Suprapubic skin (tissue), 4 donors: Measurements from ENCODE around the gene COX4I1. TPM values are rescaled to one million over a fixed set of nuclear protein-coding genes. Genes with fewer than 3 reads are reported as not detected.

Experiments used
- DNase-seq, 2 donors: peaks; one replicate each; pipeline ENCODE4 v3.0.0-alpha.2; 2019; ENCODE audit warnings: low spot score in 2 of 2
- H3K27ac ChIP-seq: fragments of 200-600 bp; sonication (generic); one replicate; pipeline ENCODE4 v1.5.1; 2019
- H3K27me3 ChIP-seq: fragments of 200-600 bp; sonication (generic); one replicate; pipeline ENCODE4 v1.5.1; 2019
- H3K36me3 ChIP-seq: fragments of 200-600 bp; sonication (generic); one replicate; pipeline ENCODE4 v1.5.1; 2019
- H3K4me1 ChIP-seq: fragments of 200-600 bp; sonication (generic); one replicate; pipeline ENCODE4 v1.5.1; 2019
- H3K4me3 ChIP-seq: fragments of 200-600 bp; sonication (generic); one replicate; pipeline ENCODE4 v1.5.1; 2019; ENCODE audit warnings: mild to moderate bottlenecking
- H3K9me3 ChIP-seq: fragments of 200-600 bp; sonication (generic); one replicate; pipeline ENCODE4 v1.5.1; 2019
- EP300 ChIP-seq: sonication (generic); formaldehyde crosslinking; IDR thresholded peaks from one replicate; pipeline ENCODE4 v1.6.1; 2017; ENCODE audit warnings: antibody characterized with exemption
- POLR2A ChIP-seq, 2 donors: fragments of 450-650 bp; IDR thresholded peaks; one replicate each; pipeline ENCODE4 v1.6.1; 2017; ENCODE audit warnings: antibody characterized with exemption in 2 of 2, mild to moderate bottlenecking in 2 of 2, moderate library complexity in 2 of 2
- POLR2AphosphoS5 ChIP-seq, 3 donors: sonication (generic); formaldehyde crosslinking; IDR thresholded peaks; one replicate each; pipeline ENCODE4 v1.6.1; 2017; ENCODE audit warnings: antibody characterized with exemption in 3 of 3
- WGBS: methylation state at CpG from one replicate; pipeline ENCODE4 v1.1.5; 2018; 5-methylcytosine and 5-hydroxymethylcytosine counted together
- total RNA-seq, 4 donors: library from RNA; depleted of rRNA; stranded (reverse); fragments of >200 nt; gene quantifications; one replicate each; pipeline ENCODE4 v1.1.0, GENCODE V29; 2016
- TF ChIP-seq, protein P1 (sequence below), 2 donors: fragments of 200-600 bp in 1 of 2; fragments of 450-650 bp in 1 of 2; sonication (generic) in 1 of 2; IDR thresholded peaks; one replicate each; pipeline ENCODE4 v1.5.1; 2016 to 2019; ENCODE audit warnings: antibody characterized with exemption in 2 of 2, mild to moderate bottlenecking in 1 of 2, moderate library complexity in 1 of 2

The COX4I1 gene
- total RNA-seq, 4 donors from 2014 or later, result 369 to 505 (median 459) TPM

DNA sequence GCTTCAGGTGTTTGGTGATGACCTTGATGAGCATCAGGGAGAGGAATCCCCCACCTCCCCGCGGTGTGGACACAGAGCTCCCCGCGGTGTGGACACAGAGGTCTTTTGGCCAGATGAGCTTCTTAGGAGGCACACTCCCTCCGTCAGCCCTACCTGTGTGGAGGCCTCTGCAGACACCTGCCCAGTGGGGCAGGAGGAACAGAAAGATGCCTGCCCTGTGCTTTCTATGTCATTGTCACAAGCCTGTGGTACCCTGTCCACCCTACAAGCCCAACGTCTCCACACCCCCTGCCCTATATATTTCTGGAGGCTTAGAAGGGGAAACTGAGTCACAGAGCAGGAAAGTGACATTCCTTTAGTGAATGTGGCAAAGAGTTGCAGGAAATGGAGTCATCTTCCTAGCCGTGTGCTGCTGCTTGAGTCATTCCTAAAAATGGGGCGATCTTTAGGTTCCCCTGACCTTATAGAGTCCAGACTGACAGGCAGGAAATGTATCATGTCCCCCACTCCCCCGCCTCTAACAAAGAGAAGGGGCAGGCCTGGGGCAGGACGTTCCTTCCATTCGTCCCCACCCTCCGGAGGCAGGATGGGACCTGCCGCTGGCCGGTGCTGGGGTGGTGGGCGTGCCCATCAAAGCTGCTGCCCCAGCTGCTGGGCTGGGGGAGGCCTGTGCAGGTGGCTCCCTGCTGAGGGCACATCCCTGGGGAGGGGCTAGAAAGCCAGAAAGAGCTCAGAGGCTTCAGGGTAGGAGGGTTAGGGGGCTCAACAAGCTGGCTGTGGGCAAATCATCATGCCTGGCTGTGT lies 47.6 kb upstream of the COX4I1 start:
- no peaks in the 10 kb centered on the region for H3K9me3 ChIP-seq
- peaks cover 51% of the 10 kb centered on the region for H3K4me1 ChIP-seq
- no peaks in the 10 kb centered on the region for H3K27me3 ChIP-seq
- H3K27ac ChIP-seq, result no peak overlapping the region
- TF ChIP-seq EP300 (no peak), POLR2AphosphoS5 (IDR thresholded peaks at IDR 0.05) (no peak), POLR2A (IDR thresholded peaks at IDR 0.05) (no peak)
- TF ChIP-seq, protein P1, sequence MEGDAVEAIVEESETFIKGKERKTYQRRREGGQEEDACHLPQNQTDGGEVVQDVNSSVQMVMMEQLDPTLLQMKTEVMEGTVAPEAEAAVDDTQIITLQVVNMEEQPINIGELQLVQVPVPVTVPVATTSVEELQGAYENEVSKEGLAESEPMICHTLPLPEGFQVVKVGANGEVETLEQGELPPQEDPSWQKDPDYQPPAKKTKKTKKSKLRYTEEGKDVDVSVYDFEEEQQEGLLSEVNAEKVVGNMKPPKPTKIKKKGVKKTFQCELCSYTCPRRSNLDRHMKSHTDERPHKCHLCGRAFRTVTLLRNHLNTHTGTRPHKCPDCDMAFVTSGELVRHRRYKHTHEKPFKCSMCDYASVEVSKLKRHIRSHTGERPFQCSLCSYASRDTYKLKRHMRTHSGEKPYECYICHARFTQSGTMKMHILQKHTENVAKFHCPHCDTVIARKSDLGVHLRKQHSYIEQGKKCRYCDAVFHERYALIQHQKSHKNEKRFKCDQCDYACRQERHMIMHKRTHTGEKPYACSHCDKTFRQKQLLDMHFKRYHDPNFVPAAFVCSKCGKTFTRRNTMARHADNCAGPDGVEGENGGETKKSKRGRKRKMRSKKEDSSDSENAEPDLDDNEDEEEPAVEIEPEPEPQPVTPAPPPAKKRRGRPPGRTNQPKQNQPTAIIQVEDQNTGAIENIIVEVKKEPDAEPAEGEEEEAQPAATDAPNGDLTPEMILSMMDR (IDR thresholded peaks at IDR 0.05), result no peak
- no peaks in the 10 kb centered on the region for H3K36me3 ChIP-seq
- DNase-seq, result no peak
- no peak overlapping the region for H3K4me3 ChIP-seq
- 24% methylated on average over 10 of the region's 15 CpGs for WGBS

- Histone ChIP-seq H3K27me3 (no peaks in the 10 kb centered on the region), H3K27ac (no peak overlapping the region), H3K4me1 (peaks cover 50% of the 10 kb centered on the region), H3K36me3 (no peaks in the 10 kb centered on the region), H3K9me3 (no peaks in the 10 kb centered on the region), H3K4me3 (no peak overlapping the region)
- DNase-seq, result peak in 1 of 2 donors; percentile 69
- TF ChIP-seq POLR2A (IDR thresholded peaks at IDR 0.05) (no peak), POLR2AphosphoS5 (IDR thresholded peaks at IDR 0.05) (no peak), EP300 (no peak)
- TF ChIP-seq, protein P1 (IDR thresholded peaks at IDR 0.05), result no peak
- 38% methylated on average over 19 of the region's 21 CpGs for WGBS
Observed at GRCh38 chr16:85752511-85753420, 46.7 kb upstream of the COX4I1 start.

DNA sequence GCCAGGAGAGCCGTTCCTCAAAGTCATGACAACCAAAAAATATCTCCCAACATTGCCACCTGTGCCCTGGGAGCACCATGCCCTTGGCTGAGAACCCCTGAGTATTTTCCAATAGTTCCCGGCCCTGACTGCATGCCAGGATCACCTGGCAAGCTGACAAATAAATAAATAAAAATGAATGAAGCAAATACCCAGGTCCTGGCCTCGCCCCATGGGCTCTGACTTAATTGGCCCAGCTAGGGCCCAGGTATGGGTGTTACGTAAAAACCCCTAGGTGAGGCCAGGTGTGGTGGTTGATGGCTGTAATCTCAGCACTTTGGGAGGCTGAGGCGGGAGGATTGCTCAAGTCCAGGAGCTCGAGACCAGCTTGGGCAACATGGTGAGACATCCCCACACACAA lies 45.9 kb upstream of the COX4I1 start:
- H3K9me3 ChIP-seq, result no peaks in the 10 kb centered on the region
- no peak for DNase-seq
- H3K27ac ChIP-seq, result no peak overlapping the region
- 57% methylated on average over 6 of the region's 6 CpGs for WGBS
- TF ChIP-seq POLR2A (IDR thresholded peaks at IDR 0.05), result no peak
- TF ChIP-seq, protein P1 (IDR thresholded peaks at IDR 0.05), result no peak
- no peak for TF ChIP-seq POLR2AphosphoS5 (IDR thresholded peaks at IDR 0.05)
- no peak for TF ChIP-seq EP300
- no peak overlapping the region for H3K4me3 ChIP-seq
- no peaks in the 10 kb centered on the region for H3K36me3 ChIP-seq
- no peaks in the 10 kb centered on the region for H3K27me3 ChIP-seq
- H3K4me1 ChIP-seq, result peaks cover 50% of the 10 kb centered on the region

GRCh38 chr16:85753976-85754375 lies 45.5 kb upstream of the COX4I1 start:
- no peaks in the 10 kb centered on the region for H3K9me3 ChIP-seq
- H3K27ac ChIP-seq, result no peak overlapping the region
- TF ChIP-seq POLR2AphosphoS5 (IDR thresholded peaks at IDR 0.05), result no peak
- TF ChIP-seq POLR2A (IDR thresholded peaks at IDR 0.05), result no peak
- no peak for TF ChIP-seq EP300
- TF ChIP-seq, protein P1 (IDR thresholded peaks at IDR 0.05), result no peak
- no peaks in the 10 kb centered on the region for H3K36me3 ChIP-seq
- DNase-seq, result no peak
- WGBS, result 57% methylated on average over 4 of the region's 7 CpGs
- H3K4me1 ChIP-seq, result peaks cover 50% of the 10 kb centered on the region
- H3K4me3 ChIP-seq, result no peak overlapping the region
- no peaks in the 10 kb centered on the region for H3K27me3 ChIP-seq

DNA sequence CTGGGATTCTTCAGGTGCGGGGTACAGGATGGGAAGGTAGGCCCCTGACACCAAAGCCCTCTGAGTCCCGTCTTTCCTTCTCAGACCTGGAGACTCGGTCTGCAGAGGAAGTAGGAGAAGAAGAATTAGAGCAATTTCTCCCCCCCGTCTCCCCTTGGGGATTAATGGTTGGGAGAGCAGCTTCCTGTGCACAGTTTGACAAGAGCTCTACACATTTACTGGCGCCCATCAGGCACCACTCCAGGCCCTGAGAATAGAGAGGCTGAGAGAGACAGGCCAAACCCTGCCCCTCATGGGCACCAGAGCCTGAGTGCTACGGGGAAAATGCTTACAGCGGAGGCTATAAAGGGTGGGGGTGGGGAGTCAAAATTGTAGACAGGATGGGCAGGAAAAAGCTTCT lies 45.1 kb upstream of the COX4I1 start:
- no peak overlapping the region for H3K4me3 ChIP-seq
- no peak overlapping the region for H3K27ac ChIP-seq
- peaks cover 49% of the 10 kb centered on the region for H3K4me1 ChIP-seq
- H3K9me3 ChIP-seq, result no peaks in the 10 kb centered on the region
- DNase-seq, result no peak
- TF ChIP-seq EP300 (no peak), POLR2A (IDR thresholded peaks at IDR 0.05) (no peak), POLR2AphosphoS5 (IDR thresholded peaks at IDR 0.05) (no peak)
- TF ChIP-seq, protein P1 (IDR thresholded peaks at IDR 0.05), result no peak
- no peaks in the 10 kb centered on the region for H3K36me3 ChIP-seq
- H3K27me3 ChIP-seq, result no peaks in the 10 kb centered on the region
- 45% methylated on average over 6 of the region's 7 CpGs for WGBS
